ENCODE measurements around the gene TRAPPC2L.

- TF ChIP-seq POLR2A (IDR thresholded peaks at IDR 0.05) (no peak), CTCF (IDR thresholded peaks at IDR 0.05) (no peak)
Measured at GRCh38 chr16:88838566-88838965, 18.4 kb upstream of the TRAPPC2L start.

Measured in heart left ventricle (tissue), 13 donors.